Esophagus (tissue), 2 donors: ENCODE results near the gene KRTAP29-1. TPM values are rescaled to one million over a fixed set of nuclear protein-coding genes. Genes with fewer than 3 reads are reported as not detected.

Source experiments
- H3K27ac ChIP-seq, 2 donors: one replicate each; pipeline ENCODE4 v1.5.1; 2013; ENCODE audit warnings: low read depth in 2 of 2, mild to moderate bottlenecking in 2 of 2, inconsistent platforms in 1 of 2, low read length in 1 of 2, moderate library complexity in 1 of 2
- H3K27me3 ChIP-seq, 2 donors: one replicate each; pipeline ENCODE4 v1.6.1; 2013; ENCODE audit warnings: low read length in 2 of 2, control low read depth in 1 of 2, mild to moderate bottlenecking in 1 of 2; ENCODE audit not compliant: insufficient read depth in 2 of 2, control insufficient read depth in 1 of 2
- H3K36me3 ChIP-seq, 2 donors: one replicate each; pipeline ENCODE4 v1.6.1; 2013; ENCODE audit warnings: low read length in 1 of 2; ENCODE audit not compliant: control insufficient read depth in 2 of 2, insufficient read depth in 2 of 2
- H3K4me1 ChIP-seq, 2 donors: one replicate each; pipeline ENCODE4 v1.6.1; 2013; ENCODE audit warnings: low read length in 1 of 2; ENCODE audit not compliant: control insufficient read depth in 2 of 2, insufficient read depth in 2 of 2
- H3K4me3 ChIP-seq, 2 donors: one replicate each; pipeline ENCODE4 v1.5.1; 2013; ENCODE audit warnings: low read length in 2 of 2, mild to moderate bottlenecking in 2 of 2, low read depth in 1 of 2, moderate library complexity in 1 of 2
- H3K9me3 ChIP-seq, 2 donors: one replicate each; pipeline ENCODE4 v1.6.1; 2013; ENCODE audit warnings: mild to moderate bottlenecking in 2 of 2, low read depth in 1 of 2, low read length in 1 of 2, moderate library complexity in 1 of 2; ENCODE audit not compliant: control insufficient read depth in 2 of 2, insufficient read depth in 1 of 2
- WGBS, 2 donors: extraction: QIAGEN DNeasy Blood & Tissue Kit; methylation state at CpG; one replicate each; pipeline ENCODE4 v1.1.7; 2013; 5-methylcytosine and 5-hydroxymethylcytosine counted together
- polyA plus RNA-seq, 2 donors: library from polyadenylated mRNA; stranded (reverse); fragments of 200-250 nt; gene quantifications; one replicate each; pipeline ENCODE4 v1.2.3, GENCODE V29; 2013
- donor health status: healthy with polysubstance abuse.
- donor health status: Bipolar disorder and iron deficiency.

KRTAP29-1 gene
- polyA plus RNA-seq, 2 donors = not detected

DNA sequence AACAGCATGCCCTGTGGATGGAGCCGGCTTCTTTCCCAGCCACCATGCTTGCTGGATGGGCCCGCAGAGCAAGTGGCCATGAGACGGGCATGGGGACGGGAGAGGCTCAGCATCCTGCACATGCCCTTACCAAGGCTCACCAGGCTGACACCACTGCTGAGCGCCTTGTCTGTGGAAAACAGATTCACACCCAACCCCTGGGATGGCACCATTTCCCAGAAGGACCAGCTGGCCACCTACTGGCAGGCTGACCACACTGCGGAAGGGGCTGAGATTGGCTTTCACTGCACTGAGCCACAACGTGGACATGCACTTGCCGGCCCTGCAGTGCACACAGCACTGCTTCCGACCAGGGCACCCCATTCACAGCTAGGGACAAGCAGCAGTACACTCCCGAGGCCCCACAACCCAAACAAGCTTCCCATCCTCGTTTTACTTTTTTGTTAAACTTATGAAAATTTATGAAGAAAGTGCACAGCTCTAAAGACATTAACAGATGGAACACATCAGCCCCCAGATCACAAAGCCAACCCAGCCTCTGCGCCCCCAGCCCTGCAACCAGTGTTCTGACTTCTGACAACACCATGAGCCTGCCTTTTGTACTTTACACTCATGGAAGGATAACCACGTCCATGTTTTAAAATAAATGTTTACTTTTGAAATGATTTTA is 26.8 kb upstream of the KRTAP29-1 start:
- H3K9me3 ChIP-seq = no peaks in the 10 kb centered on the region
- no peaks in the 10 kb centered on the region for H3K27me3 ChIP-seq
- no peak overlapping the region for H3K27ac ChIP-seq
- WGBS, 2 donors = 63 to 66% methylated on average over 12 to 13 of the region's 13 CpGs
- no peak overlapping the region for H3K4me3 ChIP-seq
- H3K4me1 ChIP-seq = peaks cover 2 to 8% of the 10 kb centered on the region in 2 donors
- H3K36me3 ChIP-seq = no peaks in the 10 kb centered on the region

DNA sequence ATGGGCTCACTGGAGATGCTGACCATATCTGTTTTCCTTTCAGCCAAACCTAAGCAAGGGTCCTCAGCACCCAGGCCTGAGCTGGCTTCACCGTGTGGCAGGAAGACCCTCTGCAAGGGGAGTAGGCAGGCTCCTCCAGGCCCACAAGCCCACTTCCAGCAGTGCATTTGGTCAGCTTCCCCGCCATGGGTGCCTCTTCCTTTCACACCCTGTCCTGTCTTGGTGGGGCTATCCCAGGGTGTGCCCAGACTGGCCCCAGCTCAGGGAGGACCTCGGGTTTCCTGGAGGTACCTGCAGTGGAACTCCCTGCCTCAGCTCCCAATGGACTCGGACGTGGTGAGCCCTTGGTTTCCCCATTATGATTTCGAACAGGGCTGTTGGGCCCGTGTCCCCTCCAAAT is 25.6 kb upstream of the KRTAP29-1 start:
- Histone ChIP-seq H3K27ac (no peak overlapping the region), H3K36me3 (no peaks in the 10 kb centered on the region), H3K27me3 (no peaks in the 10 kb centered on the region), H3K4me1 (peaks cover 2 to 8% of the 10 kb centered on the region in 2 donors), H3K4me3 (no peak overlapping the region), H3K9me3 (no peaks in the 10 kb centered on the region)
- WGBS, 2 donors = 85 to 91% methylated on average over 7 of the region's 7 CpGs

DNA sequence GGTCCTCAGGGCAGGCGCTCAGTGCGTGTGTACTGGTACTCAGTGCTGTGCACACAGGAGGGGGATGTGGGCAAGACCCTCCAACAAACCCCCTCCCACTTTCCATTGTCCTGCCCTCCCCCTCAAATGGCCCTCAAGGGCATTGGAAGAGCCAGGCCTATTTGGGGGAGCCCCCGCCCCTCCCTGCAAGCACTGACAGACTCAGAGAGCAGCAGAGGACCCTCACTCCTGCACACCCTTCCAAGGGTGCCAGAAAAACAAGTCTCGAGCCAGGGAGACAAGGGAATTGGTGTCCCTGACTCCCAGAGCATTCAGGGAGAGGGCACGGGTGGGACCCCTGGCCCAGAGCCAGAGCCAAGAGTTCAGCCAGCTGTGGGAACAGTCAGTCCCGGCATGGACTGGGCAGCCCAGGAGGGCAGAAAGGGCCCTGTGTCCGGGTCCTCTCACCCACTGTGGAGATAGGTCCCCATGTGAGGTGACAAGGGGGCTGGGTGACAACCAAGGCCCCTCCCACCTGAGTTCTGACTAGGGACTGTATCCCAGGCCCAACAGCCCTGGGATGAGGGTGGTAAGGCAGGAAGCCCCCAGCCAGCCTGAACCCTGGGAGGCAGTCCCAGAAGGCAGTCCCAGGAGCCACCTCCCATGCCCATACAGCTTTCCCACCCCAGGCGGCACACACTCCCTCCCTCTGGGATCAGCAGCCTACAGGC is 24.9 kb upstream of the KRTAP29-1 start:
- Histone ChIP-seq H3K4me1 (peaks cover 2 to 8% of the 10 kb centered on the region in 2 donors), H3K9me3 (no peaks in the 10 kb centered on the region), H3K4me3 (no peak overlapping the region), H3K27ac (no peak overlapping the region), H3K36me3 (no peaks in the 10 kb centered on the region), H3K27me3 (no peaks in the 10 kb centered on the region)
- WGBS, 2 donors = 80 to 83% methylated on average over 8 of the region's 8 CpGs

DNA sequence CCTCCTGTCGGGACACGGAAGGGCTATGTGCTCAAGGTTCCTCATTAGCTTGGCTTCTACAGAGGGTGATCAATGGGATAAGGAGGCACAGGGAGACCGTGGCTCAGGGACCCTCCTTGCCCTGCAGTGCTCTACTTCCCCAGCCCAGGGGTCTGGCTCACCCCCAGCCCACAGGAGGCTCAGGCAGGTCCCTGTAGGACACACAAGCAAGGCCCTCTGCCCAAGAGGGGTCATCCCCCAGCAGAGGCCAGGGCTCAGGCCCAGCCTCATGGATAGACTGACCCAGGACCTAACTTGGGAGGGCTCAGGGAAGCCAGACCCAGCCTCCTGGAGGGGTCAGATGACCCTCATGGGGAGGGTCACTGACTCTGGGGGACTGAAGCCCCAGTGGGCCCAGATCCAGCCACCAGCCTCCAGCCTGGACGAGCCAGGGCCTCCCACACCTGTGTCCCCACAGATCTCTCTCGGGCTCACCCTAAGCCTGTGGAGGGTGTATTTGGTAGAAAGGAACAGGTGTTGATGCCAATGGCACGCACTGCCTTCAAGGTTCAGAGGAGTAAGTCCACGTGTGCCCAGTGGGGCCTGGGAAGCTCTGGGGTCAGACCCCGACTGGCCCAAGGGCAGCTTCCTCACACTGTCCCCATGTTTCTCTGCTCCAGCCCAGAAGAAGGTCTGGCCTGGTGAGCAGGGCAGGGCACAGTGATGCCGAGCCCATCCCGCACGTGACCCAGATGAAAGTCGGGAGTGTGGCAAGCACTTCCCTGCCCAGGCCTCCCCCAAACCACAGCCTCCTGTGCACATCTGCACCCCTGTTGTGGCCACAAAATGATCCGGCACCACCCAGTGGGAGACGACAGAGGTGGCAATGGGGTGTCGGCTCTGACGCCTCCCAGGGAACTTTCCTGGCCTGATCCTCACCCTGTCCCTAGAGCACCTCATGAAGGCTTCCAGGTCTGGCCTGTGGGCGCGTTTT is 23.8 kb upstream of the KRTAP29-1 start:
- H3K4me1 ChIP-seq = peaks cover 2 to 8% of the 10 kb centered on the region in 2 donors
- H3K4me3 ChIP-seq = no peak overlapping the region
- no peaks in the 10 kb centered on the region for H3K27me3 ChIP-seq
- no peaks in the 10 kb centered on the region for H3K9me3 ChIP-seq
- 73 to 84% methylated on average over 18 of the region's 18 CpGs for WGBS, 2 donors
- H3K36me3 ChIP-seq = no peaks in the 10 kb centered on the region
- no peak overlapping the region for H3K27ac ChIP-seq

DNA sequence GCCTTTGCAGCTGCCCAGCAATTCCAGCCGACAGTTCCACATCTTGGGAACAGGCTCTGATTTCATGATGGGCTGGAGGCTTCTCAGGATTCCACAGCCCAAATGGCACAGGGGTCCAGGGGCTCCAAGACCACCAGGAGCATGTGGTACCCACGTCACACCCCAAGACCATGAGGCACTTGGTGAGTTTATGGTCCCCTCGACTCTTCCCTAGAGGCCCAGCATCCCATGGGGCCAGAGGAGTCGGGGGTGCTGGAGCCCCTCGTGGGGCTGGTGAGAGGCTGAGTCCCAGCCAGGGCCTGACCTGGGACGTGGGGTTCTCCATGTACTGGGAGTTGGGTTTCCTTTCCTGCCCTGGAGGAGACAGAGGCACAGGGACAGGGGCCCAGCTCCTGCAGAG is 23.0 kb upstream of the KRTAP29-1 start:
- H3K4me3 ChIP-seq = no peak overlapping the region
- WGBS, 2 donors = 82 to 89% methylated on average over 6 of the region's 6 CpGs
- no peaks in the 10 kb centered on the region for H3K36me3 ChIP-seq
- H3K27me3 ChIP-seq = no peaks in the 10 kb centered on the region
- no peaks in the 10 kb centered on the region for H3K9me3 ChIP-seq
- H3K27ac ChIP-seq = no peak overlapping the region
- H3K4me1 ChIP-seq = peaks cover 2 to 8% of the 10 kb centered on the region in 2 donors

DNA sequence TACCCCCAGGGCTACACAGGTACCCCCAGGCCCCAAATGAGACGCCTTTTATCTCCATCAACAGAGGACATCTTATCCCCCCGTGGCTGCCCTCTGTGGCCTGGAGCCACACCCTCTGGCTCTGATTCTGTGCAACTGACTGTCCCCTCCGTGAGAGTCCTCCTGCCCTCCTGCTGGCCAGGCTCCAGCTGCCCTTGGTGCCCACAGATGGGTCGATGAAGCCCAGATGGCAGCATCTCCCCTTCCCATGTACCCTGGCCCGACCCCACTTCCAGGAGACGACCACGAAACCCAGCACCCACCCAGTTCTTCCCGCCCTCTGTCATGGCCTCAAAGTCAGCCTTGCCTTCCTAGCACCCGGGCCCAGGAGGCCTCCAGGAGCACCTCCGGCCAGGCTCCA is 22.5 kb upstream of the KRTAP29-1 start:
- 83 to 85% methylated on average over 10 of the region's 10 CpGs for WGBS, 2 donors

DNA sequence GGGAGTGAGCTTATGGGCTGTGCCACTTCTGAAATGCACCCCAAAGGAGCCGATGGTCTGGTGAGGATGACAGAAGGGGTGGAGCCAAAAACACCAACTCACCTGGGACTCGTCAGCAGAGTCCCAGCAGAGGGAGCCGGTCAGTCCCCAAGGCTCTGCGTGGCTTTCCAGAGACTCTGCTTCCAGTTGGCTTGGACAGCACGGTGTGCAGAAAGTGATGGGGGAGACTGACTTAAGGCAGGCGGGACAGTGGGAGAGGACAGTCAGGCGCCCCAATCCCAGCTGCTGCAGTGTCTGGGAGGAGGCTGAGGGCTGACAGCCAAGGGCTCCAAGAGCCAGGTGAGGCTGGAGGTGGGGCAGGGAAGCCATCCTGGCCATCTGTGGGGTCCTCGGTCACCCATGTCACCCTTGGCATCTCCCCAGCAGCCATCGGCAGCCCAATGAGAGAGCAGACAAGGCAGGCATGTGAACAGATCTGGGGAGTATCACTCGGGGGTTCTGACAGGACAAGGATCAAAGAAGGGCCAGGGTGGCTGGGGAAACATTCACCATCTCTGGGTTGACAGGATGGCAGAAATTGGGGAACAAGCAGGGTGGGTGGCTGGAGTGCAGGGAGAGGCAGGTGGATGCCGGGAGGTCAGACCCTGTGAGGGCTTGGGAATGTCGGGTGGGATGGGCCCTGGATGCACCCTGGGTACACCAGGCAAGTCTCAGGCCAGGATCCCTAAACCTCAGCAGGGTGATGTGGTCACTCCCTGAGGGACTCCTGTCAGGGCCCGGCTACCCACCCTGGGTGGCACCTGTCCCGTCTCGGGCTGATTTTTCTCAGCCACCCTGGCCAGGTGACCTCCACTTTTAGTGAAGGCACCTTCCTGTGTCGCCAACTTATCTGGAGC is 21.8 kb upstream of the KRTAP29-1 start:
- Histone ChIP-seq H3K4me1 (peaks cover 2 to 8% of the 10 kb centered on the region in 2 donors), H3K4me3 (no peak overlapping the region), H3K36me3 (no peaks in the 10 kb centered on the region), H3K27ac (no peak overlapping the region), H3K9me3 (no peaks in the 10 kb centered on the region), H3K27me3 (no peaks in the 10 kb centered on the region)
- 64 to 75% methylated on average over 16 of the region's 16 CpGs for WGBS, 2 donors

More for the DNA sequence above, 22.5 kb upstream of the KRTAP29-1 start:
- Histone ChIP-seq H3K27ac (no peak overlapping the region), H3K27me3 (no peaks in the 10 kb centered on the region), H3K9me3 (no peaks in the 10 kb centered on the region), H3K36me3 (no peaks in the 10 kb centered on the region), H3K4me1 (peaks cover 2 to 8% of the 10 kb centered on the region in 2 donors), H3K4me3 (no peak overlapping the region)

DNA sequence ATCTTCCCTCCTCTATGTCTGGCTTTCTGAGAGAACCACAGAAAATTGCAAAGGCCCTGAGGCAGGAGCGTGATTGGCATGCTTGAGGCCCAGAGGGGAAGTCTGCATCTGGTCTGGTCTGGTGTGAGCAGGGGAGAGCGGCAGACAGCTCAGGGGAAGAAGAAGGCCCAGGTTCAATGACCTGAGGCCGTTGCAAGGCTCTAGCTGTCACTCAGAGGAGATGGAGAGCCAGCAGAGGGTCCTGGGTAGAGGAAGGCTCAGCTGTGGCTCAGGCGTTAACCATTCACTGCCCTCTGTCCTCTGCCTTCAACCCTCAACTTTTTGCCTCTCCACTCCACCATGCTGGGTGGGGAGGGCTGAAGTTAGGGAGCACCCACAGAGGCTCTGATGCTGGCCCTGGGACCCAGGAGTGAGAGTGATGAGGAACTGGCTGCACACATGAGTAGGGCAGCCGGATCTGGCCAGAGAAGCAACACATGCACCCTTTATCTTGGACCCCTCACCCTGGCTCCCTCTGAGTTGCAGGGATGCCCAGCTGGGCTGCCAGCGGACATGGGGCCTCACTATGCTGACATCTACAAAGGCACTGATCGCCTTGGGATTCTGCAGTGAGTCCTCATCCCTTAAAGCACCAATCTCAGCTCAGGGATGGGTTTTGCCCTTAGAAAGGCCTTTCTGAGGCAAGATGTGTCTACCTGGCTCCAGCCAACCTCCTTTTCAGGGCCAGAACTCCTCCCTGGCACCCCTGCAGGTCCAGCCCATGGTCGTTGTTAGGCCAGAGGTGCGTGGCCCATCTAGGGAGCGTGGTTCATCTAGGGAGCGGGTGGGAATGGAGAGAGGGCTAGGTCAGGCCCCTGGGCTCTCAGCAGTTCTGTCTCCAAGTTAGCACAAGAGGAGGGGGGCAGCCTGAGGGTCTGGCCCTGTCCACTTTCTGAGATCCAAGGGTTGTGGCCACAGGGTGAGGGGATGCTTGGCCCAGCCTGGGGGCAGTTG is 20.5 kb upstream of the KRTAP29-1 start:
- Histone ChIP-seq H3K9me3 (no peaks in the 10 kb centered on the region), H3K4me3 (no peak overlapping the region), H3K4me1 (peaks cover 2 to 3% of the 10 kb centered on the region in 2 donors), H3K27me3 (no peaks in the 10 kb centered on the region), H3K27ac (no peak overlapping the region), H3K36me3 (no peaks in the 10 kb centered on the region)
- 86 to 89% methylated on average over 11 of the region's 11 CpGs for WGBS, 2 donors
